Esophagus muscularis mucosa (tissue), 3 donors: Measurements from ENCODE around the gene LRRC3C.

Experiments used
- CTCF ChIP-seq, 3 experiments: fragments of 200-600 bp in 2 of 3; fragments of 450-650 bp in 1 of 3; sonication (generic) in 2 of 3; IDR thresholded peaks; one replicate each; pipeline ENCODE4 v1.5.1; 2017 to 2019; ENCODE audit warnings: antibody characterized with exemption in 3 of 3, mild to moderate bottlenecking in 2 of 3, moderate library complexity in 1 of 3
- POLR2A ChIP-seq: fragments of 450-650 bp; IDR thresholded peaks from one replicate; pipeline ENCODE4 v1.6.1; 2017; ENCODE audit warnings: antibody characterized with exemption, moderate library complexity, mild to moderate bottlenecking, low read depth
- POLR2AphosphoS5 ChIP-seq, 2 donors: sonication (generic); formaldehyde crosslinking; IDR thresholded peaks; one replicate each; pipeline ENCODE4 v1.6.1; 2017; ENCODE audit warnings: antibody characterized with exemption in 2 of 2

DNA sequence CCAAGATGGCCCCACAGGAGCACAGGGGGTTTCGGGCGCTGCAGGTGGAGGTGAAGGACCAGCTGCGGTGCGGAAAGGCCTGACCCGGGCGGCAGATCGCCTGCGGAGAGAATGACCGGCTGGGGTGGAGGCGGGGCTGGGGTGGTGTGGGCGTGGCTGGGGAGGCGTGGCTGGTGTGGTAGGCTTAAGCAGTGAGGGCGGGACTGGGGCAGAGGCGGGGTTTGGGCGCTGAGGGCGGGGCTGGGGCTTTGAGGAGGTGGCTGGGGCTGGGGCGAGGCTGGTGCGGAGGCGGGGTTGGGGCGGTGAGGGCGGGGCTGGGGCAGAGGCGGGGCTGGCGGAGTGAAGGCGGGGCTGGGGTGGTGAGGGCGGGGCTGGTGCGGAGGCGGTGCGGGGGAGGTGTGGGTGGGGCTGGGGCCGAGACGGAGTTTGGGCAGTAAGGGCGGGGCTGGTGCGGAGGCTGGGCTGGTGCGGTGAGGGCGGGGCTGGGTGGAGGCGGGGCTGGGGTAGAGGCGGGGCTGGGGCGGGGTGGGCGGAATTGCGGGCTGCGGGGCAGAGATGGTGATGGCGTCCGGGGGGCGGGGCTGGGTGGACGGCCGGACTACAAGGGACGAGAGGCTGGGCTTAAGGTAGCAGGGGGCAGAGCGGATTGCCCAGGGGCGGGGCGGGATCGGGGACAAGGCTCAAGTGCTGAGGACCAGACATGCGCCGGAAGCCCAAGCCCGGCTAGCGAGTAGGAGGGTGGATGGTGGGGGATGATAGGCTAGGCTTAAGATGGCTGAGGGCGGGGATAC lies 25.3 kb downstream of the LRRC3C start:
- TF ChIP-seq CTCF (IDR thresholded peaks at IDR 0.05) = no peak
- TF ChIP-seq POLR2AphosphoS5 (IDR thresholded peaks at IDR 0.05) = peak; percentile 64 to 71
- TF ChIP-seq POLR2A = no peak
